GM19035 (cell line): ENCODE data around the gene HABP4.
A peak's percentile ranks its signal among the peaks of the same experiment; 100 is the strongest.

Experiments
- ATAC-seq: cut with Tn5 transposase; IDR thresholded peaks from one replicate; pipeline ENCODE4 v1.9.1; 2021; ENCODE audit not compliant: unreplicated experiment

HABP4 gene

GRCh38 chr9:96449845-96450612 lies at the start of gene HABP4:
Gene HABP4, plus strand, starts transcription at chr9:96450169. Its CDS starts 111 bp downstream, at chr9:96450280.
- peak; percentile 92 for ATAC-seq

- ATAC-seq, result no peak
Measured at GRCh38 chr9:96408409-96409280, 41.3 kb upstream of the HABP4 start.

DNA sequence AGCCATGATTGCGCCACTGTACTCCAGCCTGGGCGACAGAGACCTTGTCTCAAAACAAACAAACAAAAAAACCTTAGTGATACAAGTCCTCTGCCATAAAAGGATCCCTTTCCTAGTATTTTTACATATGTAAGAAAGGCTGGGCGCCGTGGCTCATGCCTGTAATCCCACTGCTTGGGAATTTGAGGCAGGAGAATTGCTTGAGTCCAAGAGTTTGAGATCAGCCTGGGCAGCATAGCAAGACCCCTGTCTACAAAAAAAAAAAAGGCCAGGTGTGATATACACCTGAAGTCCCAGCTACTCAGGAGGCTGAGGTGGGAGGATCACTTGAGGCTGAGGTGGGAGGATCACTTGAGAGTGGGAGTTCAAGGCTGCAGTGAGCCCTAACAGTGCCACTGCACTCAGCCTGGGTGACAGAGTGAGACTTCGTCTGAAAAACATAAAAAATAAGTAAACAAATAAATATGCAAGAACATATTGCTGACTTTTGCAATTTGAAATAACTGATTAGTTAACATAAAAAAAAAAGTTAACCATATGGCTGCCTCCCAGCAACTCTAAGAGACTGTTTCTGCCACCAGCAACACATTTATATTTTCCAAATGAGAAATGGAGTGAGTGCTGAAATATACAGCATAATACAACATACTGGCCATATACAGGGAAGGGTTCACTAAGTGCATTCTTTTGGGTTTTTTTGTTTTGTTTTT lies 38.7 kb upstream of the HABP4 start:
- ATAC-seq, result no peak

DNA sequence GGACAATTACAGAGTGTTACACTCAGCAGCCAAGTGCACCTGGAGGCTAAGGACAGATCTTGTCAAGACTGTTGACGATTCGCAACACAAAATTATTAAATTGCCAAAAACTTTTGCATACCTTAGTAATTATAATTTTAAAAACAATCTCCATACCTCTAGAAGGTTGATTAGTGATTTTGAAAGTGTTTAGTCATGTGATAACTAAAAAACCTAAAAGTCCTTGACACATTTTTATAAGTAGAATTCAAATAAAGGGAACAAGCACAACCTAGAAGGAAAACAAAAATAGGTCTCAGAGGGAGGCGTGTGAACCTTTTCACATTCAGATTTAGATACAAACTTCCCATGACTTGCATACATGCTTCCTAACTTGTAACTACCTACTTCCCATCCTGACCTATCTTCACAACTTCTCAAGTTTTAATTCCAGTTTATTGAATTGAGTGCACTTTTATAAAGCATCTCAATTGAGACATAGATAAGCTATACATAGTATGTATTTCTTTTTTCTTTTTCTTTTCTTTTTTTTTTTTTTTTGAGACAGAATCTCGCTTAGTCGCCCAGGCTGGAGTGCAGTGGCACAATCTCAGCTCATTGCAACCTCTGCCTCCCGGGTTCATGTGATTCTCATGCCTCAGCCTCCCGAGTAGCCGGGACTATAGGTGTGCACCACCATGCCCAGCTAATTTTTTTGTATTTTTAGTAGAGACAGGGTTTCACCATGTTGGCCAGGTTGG lies 37.6 kb upstream of the HABP4 start:
- no peak for ATAC-seq

DNA sequence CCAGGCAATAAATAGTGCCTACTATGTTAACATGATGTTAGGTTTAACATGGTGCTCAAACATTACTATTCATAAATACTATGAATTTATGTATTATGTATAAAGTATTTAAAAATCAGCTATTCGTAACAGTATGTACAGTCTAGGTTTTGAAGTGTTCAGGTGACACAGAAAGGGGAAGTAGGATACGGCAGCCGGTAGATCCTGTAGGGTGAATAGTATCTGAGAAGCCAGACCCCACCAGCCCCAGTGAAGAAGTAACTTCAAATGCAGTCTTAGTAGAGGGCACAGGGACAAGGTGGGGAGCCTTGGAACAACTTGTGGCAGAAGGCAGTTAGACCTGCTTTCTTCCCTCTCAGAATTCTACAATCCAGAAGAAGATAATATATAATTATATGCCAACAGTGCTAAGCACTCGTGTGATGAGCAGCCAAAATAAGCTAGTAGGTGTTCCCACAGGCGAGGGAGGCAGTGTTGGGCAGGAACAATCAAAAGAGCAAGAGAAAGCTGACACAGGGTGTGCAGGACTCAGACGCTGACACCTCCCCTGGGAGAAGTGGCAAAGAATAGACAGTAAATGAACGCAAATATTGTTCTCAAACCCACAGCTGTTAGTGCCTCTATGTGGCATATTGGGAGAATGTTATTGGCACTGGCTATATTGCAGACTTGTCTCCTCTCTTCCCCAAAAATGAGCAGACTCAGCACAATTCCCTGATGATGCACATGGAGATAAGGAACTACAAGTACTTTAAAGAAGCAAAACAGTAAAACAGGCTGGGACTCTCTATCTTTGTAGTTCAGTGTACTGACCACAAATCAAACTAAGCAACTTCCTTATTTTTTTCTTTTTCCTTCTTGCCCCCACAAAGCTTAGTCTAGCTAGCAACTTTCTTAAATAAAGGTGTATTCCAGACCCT lies 36.4 kb upstream of the HABP4 start:
- ATAC-seq, result peak; percentile 23

DNA sequence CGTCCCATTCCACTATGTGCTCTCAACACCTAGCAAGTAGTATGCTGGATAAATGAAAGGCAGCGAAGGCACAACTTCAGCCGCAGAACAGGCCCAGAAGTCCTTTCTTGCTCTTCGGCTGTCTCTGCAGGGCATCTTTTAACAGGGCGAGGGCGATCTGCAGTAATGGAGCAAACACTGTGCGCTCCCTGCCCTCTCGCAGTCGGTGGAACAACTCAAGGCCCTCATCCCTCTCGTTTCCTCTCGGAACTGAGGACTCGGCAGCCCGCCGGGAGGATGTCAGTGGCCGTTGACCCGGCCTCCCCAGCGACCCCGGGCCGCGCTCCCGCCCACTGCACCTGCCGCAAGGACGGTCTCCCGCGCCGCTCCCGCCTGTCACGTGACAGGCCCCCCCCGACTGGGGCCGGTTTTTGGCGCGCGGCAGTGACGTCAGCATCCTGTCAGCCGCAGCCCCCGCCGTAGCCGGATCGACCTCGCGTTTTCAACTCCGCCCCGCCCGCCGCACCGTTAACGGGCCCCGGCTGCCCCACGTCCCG lies 32.9 kb upstream of the HABP4 start:
- peak; percentile 31 for ATAC-seq

GRCh38 chr9:96417661-96418082 lies 32.3 kb upstream of the HABP4 start:
- peak; percentile 4 for ATAC-seq

DNA sequence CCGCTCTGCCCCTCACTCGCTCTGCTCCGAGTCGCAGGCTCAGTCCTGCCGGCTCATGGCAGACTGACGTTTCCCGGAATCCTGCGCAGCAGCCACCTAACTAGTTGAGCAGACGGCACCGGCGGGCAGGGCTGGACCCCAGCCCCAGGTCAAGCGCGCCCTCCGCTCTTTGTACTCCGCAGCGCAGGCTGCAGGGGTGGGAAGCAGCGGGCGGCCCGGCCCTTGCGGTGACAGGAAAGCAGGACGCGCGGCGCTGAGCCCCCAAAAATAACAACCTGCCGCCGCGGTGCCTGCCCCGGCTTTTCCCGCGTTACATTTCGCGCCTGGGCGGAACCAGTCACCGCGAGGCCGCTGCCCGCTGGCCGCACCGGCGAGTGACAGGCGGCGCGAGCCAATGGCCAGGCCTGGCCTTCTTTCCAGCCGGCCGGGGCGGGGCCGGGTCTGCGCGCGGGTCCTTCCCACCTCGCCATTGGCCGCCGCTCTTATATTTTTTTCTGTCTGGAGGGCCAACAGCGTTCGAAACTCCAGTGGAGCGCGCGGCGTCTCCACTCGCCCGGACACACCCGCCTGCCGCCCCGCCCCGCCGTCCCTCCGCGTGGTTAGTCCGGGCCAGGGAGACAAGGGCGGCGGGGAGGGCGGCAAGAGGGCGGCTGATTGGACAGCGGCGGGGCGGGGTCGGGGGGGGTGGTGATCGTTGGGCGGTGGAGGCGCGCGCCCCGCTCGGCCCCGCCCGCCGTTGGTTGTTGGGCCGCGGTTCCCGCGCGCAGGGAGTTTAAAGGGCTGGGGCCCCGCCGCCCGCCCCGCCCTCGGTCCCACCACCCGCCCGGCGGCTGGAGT lies 31.7 kb upstream of the HABP4 start, which contains the start of gene ZNF367:
Gene ZNF367, minus strand, starts transcription at position 288 of the 837 bp plus-strand sequence. CDS start 338 bp downstream, outside the sequence.
- peak; percentile 61 for ATAC-seq

DNA sequence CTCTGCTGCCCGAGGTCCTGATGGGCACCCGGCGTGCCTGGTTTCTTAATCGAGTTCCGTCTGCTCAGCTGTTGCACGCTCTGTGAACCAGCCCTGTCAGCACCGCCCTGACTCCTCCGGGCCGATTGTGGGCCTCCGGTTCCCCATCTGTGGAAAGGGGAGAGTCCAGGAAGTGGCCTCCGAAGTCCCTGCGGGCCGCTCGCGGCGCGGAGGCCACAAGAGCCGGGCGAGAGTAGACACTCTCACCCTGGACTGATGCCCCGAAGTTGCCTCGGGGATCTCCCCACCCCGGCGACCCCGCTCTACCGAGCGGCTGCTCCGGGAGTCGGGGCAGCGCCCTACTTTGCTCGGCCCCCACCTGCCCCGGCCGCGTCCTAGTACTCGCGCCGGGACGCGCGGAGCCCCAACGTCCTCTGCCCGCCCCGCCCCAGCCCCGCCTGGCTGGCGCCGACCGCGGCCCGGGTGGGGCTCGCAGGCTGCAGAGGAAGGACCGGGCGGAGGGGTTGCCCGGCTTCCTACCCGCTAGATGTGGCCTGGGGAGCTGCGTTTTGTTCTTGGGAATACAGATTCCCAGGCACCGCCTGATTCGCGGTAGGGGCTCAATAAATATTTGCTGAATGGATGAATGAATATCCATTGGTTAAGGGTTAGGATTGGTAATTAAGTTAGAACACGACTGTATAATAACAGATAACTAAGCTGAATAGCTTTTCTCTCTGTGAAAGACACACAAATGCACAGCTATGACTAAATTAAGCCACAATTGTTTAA lies 30.9 kb upstream of the HABP4 start:
- peak; percentile 32 for ATAC-seq

- ATAC-seq, result no peak
Measured at GRCh38 chr9:96419691-96419969, 30.3 kb upstream of the HABP4 start.

DNA sequence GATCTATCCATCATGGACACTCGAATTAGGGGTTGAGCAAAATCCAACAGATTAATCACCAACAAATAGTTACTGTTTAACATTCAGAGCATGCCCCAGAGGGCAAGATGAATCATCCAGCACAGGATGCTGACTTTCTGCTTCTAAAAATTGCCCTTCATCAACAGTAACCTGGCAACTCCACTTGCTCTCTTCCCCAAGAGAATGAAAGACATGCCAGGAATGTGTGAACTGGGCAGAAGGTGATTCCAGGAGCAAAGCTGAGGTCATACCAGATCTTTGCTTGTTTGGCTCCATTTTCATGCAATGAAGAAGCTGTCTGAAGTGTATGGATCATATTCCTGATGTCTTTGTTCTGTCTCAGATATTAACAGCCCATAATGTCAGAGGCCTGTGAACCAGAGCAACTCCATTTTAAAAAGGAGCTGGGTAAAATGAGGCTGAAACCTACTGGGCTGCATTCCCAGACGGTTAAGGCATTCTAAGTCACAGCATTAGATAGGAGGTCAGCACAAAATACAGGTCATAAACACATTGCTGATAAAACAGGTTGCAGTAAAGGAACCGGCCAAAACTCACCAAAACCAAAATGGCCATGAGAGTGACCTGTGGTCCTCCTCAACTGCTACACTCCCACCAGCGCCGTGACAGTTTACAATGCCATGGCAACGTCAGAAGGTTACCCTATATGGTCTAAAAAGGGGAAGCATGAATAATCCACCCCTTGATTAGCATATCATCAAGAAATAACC lies 29.3 kb upstream of the HABP4 start:
- ATAC-seq, result no peak

- ATAC-seq, result no peak
Measured at GRCh38 chr9:96423322-96423984, 26.5 kb upstream of the HABP4 start.

DNA sequence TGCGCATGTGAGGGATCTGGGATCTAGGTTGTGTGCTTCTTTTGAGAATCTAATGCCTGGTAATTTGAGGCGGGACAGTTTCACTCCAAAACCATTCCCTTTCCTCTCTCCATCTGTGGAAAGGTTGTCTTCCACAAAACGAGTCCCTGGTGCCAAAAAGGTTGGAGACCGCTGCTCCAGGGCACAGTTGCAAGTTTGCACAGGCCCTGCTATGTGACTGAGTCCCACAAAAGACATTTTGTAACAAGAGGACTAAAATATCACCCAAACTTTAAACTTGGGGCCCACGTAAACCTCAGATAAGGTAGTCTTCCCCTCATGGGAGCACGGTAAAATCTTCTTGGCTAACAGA lies 26.0 kb upstream of the HABP4 start:
- ATAC-seq, result no peak

DNA sequence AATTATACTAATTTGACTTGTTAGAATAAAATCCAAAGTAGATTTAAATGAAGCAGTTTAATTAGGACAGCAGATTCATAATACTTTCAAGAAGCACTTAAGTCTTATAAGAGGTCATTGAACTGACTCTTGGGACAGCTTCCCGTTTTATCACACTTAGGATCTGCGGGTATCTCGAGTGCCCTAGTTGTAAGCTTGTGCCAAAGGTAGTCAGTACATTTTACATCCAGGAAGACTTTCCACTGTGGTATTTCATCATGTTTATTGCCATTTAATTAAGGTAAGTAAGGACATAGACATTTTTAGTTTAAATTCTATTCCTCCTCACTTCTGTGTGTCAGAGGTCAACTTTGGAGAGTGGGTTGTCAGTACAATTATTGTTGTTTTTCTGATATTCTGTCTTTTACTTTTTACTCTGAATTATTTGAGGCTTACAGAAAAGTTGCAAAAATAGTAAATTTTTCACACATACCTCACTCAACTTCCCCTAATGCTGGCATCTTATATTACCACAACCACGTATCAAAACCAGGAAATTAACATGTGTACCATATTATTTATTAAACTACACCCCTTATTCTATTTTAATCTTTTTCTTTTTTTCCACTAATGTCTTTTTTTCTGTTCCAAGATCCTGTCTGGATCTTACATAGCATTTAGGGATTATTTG lies 24.3 kb upstream of the HABP4 start:
- no peak for ATAC-seq

GRCh38 chr9:96429732-96430131 lies 20.2 kb upstream of the HABP4 start:
- no peak for ATAC-seq

DNA sequence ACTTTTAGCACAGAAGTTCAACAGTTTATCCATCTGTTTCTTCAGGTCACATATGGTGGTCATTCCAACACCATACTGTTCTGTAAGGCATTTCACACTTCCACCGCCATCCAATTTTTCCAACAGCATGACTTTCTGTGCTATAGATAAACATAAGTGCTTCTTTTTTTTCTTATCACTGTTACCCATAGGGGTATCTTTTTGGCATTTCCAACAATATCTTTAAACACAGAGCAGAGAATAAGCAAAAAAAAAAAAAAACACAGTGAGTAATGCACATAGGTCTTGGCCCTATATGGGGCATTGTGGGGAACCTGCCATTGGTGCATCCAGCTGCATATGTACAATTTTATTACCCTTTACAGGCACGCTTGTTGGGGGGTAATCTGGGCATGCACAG lies 19.6 kb upstream of the HABP4 start:
- ATAC-seq, result no peak
